GM12873 (cell line): ENCODE data around the gene ARHGEF3.

Experiments used
- CTCF ChIP-seq: IDR thresholded peaks from 2 replicates; pipeline ENCODE4 v1.5.1; 2012; ENCODE audit warnings: low read depth, mild to moderate bottlenecking, moderate library complexity, low read length, control low read depth; ENCODE audit not compliant: insufficient read depth; ENCODE audit errors: missing control alignments

ARHGEF3 gene

DNA sequence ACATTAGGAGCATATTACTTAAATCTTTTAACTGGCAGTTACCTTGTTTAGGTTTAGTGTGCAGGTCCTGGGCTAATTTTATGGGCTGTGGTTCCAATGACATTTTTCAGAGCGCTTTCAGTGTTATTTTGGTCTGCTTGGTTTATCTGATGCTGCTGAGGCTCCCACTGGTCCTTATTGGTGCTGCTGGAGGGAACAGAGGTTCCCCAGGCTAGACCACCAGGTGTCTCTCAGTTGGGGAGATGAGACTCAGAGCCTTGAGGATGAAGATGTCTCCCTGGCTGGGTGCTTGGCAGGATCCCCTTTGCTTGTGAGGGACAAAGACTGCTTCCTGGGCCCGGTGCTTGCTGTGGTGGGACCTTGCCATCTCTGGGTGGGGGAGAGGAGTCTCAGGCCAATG, 90.4 kb downstream of the ARHGEF3 start:
- no peak for TF ChIP-seq CTCF

DNA sequence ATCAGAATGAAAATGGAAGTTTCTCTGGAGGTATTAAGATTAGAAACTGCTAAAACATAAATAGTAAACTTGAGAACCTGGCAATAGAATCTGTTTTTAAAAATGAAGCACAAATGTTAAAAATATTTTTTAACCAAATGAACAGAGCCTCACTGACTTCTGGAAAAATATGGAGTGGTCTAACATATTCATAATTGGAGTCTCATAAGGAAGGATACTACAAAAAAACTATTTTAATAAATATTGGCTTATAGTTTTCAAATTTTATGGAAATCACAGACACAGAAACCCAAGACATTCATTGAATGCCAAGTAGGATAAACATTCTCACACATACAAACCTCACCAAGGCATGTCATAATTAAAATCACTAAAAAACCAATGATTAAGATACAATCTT, 95.1 kb downstream of the ARHGEF3 start:
- TF ChIP-seq CTCF: no peak

- no peak for TF ChIP-seq CTCF
Observed at GRCh38 chr3:56704706-56705105, 97.0 kb downstream of the ARHGEF3 start.

GRCh38 chr3:56702490-56703315, 99.0 kb downstream of the ARHGEF3 start:
- TF ChIP-seq CTCF: peak; percentile 68

GRCh38 chr3:56700151-56700550, 101.6 kb downstream of the ARHGEF3 start:
- TF ChIP-seq CTCF: no peak

- TF ChIP-seq CTCF: no peak
Observed at GRCh38 chr3:56694867-56695683, 106.7 kb downstream of the ARHGEF3 start.

GRCh38 chr3:56693750-56694149, 108.0 kb downstream of the ARHGEF3 start:
- no peak for TF ChIP-seq CTCF
